ENCODE measurements around the gene PRR23C. TPM values are rescaled to one million over a fixed set of nuclear protein-coding genes. Genes with fewer than 3 reads are reported as not detected.
"Not testable (repeated sequence)": the region's sequence is repeated elsewhere in the genome, so short reads cannot be mapped to it uniquely, and the experiment has no call there.

PRR23C gene
- not detected for total RNA-seq
- long read RNA-seq: 0 reads

GRCh38 chr3:139044366-139045210 lies at the start of gene PRR23C:
PRR23C (minus strand) TSS chr3:139044892; CDS start chr3:139044620, 272 bp downstream.
- intact Hi-C loops (cut with DNase I, micrococcal nuclease): no loop called here
- ATAC-seq (no peak), DNase-seq (no peak)

DNA sequence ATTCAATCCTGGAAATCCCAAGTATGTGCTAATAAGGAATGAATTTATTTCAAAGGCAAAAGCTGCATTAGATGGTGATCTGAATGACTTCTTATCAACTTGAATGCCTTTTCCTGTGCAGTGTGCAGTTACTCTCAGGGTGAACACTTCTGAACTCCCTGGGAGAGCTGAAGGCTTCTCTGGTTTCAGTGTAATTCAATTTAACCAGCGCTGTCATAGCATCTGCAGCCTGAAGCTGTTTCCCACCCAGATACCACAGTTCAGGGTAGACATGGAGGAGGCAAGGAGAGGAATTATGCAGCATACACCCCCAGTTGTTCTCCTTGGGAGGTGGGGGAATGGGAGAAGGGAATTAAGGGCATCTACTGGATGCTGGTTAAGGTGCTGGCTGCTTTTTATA lies 49.1 kb upstream of the PRR23C start:
- intact Hi-C loops (cut with DNase I, micrococcal nuclease): no loop called here
- no peak for DNase-seq
- ATAC-seq: no peak

DNA sequence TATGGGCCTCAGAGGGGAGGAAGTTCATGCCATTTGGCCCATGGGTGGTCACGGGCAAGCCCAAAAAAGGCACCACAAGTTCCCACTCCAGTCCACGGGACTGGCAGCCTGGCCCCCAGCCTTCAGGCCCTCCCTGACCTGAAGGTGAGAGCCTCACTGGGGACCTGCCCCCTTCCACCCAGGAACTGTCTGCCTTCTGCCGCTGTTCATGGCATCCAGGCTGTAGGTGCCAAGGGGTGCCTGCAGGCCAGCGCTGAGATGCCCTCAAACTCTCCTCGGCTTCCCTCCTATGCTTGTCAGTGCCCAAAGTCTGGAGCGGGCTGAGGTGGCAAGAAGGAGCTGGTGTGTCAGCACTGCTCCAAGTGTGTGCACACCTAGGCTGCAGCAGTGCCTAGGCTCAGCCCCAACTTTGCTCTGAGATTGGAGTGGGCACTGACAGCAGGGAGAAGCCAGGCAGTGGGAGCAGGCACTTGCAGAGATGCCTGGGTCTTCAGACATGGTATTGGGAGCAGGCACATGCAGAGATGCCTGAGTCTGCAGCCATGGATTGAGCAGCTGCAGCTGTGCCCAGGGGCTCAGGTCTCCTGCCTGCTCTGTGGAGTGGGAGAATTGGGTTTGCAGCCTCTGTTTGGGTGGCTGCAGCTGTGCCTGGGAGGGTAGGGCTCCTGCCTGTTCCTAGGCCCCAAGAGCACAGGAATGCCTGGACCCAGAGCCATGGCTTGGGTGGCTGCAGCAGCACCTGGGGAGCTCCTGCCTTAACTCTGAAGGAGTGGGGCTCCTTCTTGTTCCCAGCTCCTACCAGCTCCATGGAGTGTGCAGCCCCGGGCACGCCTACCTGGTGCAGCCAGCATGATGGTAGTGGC lies 44.0 kb upstream of the PRR23C start:
- DNase-seq (no peak), ATAC-seq (no peak)
- intact Hi-C loops (cut with DNase I, micrococcal nuclease): no loop called here

DNA sequence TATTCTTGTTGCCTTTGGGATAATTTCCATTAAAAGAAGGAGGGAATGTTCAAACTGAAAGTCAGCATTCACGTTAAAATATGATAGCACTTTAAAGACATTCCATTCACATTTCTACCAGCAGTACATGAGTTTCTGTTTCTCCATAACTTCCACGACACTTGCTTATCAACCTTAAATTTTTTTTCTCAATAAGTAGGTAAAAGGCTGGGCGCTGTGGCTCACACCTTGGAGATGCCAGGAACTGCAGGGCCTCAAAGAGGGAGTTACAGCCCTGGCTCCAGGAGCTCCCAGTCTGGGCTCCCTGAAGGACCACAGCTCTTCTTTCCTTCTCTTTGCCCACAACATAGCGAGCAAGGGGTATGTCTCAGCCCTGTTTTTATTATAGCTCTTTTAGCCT lies 42.9 kb upstream of the PRR23C start:
- intact Hi-C loops (cut with DNase I, micrococcal nuclease): no loop called here
- ATAC-seq (no peak), DNase-seq (no peak)

DNA sequence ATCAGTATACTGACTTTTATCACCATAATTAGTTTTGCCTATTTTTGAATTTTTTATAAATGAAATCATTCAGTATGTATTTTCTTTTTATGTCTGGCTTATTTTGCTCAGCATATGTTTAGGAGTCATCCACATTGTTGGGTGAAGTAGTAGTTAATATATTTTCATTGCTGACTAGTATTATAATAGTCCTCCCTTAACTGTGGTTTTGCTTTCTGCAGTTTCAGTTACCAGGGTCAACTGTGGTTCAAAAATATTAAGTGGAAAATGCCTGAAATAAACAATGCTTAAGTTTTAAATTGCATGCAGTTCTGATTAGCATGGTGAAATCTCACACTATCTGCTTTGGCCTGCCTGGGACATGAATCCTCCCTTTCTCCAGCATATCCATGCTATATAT lies 39.5 kb upstream of the PRR23C start:
- intact Hi-C loops (cut with DNase I, micrococcal nuclease): no loop called here
- no peak for ATAC-seq

DNA sequence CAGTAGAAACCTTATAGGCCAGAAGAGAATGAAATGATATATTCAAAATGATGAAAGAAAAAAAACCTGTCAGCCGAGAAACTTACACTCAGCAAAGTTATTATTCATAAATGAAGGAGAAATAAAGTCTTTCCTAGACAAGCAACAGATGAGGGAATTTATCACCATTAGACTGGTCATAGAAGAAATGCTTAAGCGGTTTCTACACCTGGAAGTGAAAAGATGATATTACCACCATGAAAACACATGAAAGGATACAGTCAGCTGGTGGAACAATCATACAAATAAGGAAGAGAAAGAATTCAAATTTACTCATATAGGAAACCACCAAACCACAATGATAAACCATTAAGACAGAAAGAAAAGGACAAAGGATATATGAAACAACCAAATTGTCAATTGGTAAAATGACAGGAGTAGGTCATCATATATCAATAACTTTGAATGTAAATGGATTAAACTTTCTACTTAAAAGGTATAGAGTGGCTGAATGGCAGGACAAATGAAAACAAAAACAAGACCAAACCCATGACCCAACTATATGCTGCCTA lies 29.9 kb upstream of the PRR23C start:
- no peak for DNase-seq
- no peak for ATAC-seq
- intact Hi-C loops (cut with DNase I, micrococcal nuclease): no loop called here

More for the DNA sequence above, 39.5 kb upstream of the PRR23C start:
- no peak for DNase-seq

DNA sequence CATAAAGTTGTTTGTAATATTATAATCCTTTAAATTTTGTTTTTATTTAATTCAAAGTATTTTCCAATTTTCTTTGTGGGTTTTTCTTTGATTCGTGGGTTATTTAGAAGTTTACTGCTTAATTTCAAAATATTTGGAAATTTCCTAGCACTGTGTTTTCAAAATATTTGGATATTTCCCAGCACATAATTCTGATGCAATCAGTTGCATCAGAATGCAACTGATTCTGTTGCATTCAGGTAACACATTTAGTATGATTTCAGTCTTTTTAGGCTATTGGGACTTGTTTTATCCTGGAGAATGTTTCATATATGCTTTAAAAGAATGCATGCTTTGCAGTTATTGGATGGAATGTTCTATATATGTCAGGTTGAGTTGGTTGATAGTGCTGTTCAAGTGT lies 18.2 kb upstream of the PRR23C start:
- no peak for DNase-seq
- intact Hi-C loops (cut with DNase I, micrococcal nuclease): no loop called here
- ATAC-seq: no peak

DNA sequence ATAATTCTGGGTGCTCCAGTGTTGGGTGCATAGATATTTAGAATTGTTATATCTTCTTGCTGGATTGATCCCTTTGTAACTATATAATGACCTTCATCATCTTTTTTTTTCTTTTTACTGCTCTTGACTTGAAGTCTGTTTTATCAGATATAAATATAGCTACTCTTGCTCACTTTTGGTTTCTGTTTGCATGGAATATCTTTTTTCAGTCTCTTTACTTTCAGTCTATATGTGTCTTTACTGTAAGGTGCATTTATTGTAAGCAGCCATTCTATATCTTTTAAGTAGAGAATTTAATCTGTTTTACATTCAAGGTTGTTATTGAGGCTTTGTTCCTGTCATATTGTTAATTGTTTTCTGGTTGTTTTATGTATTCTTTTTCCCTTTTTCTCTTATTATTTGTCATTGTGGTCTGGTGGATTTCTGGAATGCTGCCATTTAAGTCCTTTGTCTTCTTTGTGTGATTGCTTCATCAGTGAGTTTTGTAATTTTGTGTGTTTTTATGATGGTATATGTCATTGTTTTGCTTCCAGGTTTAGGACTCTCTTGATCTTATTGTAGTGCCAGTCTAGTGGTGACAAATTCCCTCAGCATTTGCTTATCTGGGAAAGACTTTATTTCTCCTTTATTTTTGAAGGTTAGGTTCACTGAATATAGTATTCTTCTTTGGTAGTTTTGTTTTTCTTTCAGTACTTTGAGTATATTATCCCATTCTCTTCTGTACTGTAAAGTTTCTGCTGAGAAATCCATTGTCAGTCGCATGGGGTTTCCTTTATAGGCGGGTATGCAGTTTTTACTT lies 8.3 kb upstream of the PRR23C start:
- DNase-seq (no peak), ATAC-seq (no peak)
- intact Hi-C loops (cut with DNase I, micrococcal nuclease): no loop called here

GRCh38 chr3:139043554-139044365 lies 932 bp downstream of the PRR23C start:
- DNase-seq: no peak
- ATAC-seq: no peak
- intact Hi-C loops (cut with DNase I, micrococcal nuclease): no loop called here

DNA sequence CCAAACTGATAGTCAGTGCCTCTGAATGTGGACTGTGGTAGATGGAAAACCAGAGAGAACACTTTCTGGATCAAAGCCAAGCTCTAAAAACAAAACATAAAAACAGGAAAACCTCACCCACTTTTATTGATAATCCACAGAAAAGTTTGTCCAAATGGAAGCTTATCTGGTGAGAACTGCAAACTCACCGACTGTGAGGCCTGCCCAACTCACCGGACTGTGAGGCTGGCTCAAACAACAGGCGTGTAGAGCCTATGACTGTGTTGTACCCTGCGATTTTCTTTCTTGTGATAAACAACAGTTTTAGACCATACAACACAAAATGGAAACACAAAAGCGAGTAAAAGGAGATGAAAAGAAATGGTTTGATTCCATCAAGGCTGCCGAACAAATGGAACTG lies 7.2 kb downstream of the PRR23C start:
- DNase-seq (no peak), ATAC-seq (peak; percentile 49)
- intact Hi-C loops (cut with DNase I, micrococcal nuclease): no loop called here

GRCh38 chr3:139032326-139033002 lies 12.2 kb downstream of the PRR23C start:
- intact Hi-C loops (cut with DNase I, micrococcal nuclease): no loop called here
- ATAC-seq (peak; percentile 97), DNase-seq (no peak)

DNA sequence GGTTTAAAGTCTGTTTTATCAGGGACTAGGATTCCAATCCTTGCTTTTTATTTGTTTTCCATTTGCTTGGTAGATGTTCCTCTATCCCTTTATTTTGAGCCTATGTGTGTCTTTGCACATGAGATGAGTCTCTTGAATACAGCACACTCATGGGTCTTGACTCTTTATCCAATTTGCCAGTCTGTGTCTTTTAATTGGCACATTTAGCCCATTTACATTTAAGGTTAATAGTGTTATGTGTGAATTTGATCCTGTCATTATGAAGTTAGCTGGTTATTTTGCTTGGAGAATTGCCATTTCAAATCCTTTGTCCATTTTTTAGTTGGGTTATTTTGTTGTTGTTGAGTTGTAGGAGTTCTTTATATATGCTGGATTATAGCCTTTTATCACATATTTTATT lies 14.1 kb downstream of the PRR23C start:
- DNase-seq; ATAC-seq; intact Hi-C loops (cut with DNase I, micrococcal nuclease): not testable (repeated sequence)

GRCh38 chr3:139024968-139025367 lies 19.7 kb downstream of the PRR23C start:
- intact Hi-C loops (cut with DNase I, micrococcal nuclease): no loop called here
- ATAC-seq: no peak

DNA sequence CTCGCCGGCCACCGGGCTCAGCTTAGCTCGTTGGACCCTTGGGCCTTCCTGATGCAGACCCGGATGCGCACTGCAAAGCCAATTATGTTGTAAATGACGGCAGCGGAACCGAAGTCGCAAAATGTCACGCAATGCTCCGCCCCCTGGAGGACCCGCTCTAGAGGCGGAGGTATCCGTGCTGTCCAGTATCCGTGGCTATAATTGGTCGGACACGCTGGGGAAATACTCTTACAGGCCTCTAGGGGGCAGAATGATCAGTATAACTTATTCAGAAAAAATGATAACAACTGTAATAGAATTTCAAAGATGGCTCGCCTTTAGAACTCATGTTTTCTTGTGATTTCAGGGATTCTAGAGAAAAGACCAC lies 23.8 kb downstream of the PRR23C start, which contains the start of gene PRR23B:
Gene PRR23B (minus strand): TSS at position 59 of the 367 bp plus-strand sequence. CDS start 265 bp downstream, outside the sequence.
- DNase-seq (no peak), ATAC-seq (no peak)
- intact Hi-C loops (cut with DNase I, micrococcal nuclease): no loop called here

More at GRCh38 chr3:139024968-139025367, 19.7 kb downstream of the PRR23C start:
- no peak for DNase-seq

GRCh38 chr3:139020036-139020867 lies 24.4 kb downstream of the PRR23C start:
- ATAC-seq (no peak), DNase-seq (no peak)
- intact Hi-C loops (cut with DNase I, micrococcal nuclease): no loop called here

DNA sequence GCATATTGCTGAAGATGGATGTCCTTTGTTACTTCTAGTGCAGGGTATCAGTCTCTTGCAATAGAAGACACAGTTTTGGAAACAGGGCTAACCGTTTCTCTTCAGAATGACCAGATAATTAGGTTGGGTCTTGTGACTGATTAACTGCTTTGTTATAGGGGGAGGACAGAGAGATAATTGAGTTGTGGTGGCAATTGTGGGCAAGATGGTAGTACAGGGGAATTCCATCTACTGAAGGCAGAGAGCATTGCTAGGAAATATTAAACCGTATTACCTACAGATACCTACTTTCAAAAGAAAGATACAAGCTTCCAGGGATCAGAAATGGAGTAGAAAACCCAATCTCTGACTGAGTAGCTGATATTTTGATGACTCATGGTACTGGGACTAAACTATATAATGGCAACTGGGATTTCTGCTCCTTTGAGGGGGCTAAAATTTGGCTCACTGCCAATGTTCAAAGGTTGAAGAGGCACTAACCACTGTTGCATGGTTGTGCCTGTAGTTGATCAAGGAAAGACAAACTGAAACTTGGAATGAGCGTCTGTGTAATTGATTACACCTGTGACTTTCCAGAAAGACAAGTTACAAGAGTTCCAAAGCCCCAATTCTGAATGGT lies 28.2 kb downstream of the PRR23C start:
- no peak for DNase-seq
- ATAC-seq: no peak

More for the DNA sequence above, 28.2 kb downstream of the PRR23C start:
- intact Hi-C loops (cut with DNase I, micrococcal nuclease): no loop called here

All from left colon (tissue), 2 donors.